Globus pallidus (tissue), 1 donor: ENCODE data around the gene TTC28.
"Not testable (repeated sequence)": the region's sequence is repeated elsewhere in the genome, so short reads cannot be mapped to it uniquely, and the experiment has no call there.

Experiments
- DNase-seq: peaks from one replicate; pipeline ENCODE4 v3.0.0-alpha.2; 2015; ENCODE audit warnings: low spot score

Gene TTC28

GRCh38 chr22:28183078-28183860 lies 496.4 kb downstream of the TTC28 start:
- no peak for DNase-seq

GRCh38 chr22:28180804-28181731 lies 498.6 kb downstream of the TTC28 start:
- no peak for DNase-seq

GRCh38 chr22:28179392-28179791 lies 500.2 kb downstream of the TTC28 start:
- DNase-seq: no peak

GRCh38 chr22:28175730-28176492 lies 503.7 kb downstream of the TTC28 start:
- no peak for DNase-seq

GRCh38 chr22:28174509-28174908 lies 505.1 kb downstream of the TTC28 start:
- no peak for DNase-seq

GRCh38 chr22:28172892-28173670 lies 506.6 kb downstream of the TTC28 start:
- no peak for DNase-seq

GRCh38 chr22:28171712-28172111 lies 507.9 kb downstream of the TTC28 start:
- DNase-seq: no peak

GRCh38 chr22:28171115-28171514 lies 508.5 kb downstream of the TTC28 start:
- peak; percentile 38 for DNase-seq

- DNase-seq: not testable (repeated sequence)
These were observed 510.3 kb downstream of the TTC28 start for GRCh38 chr22:28169314-28169713.

- DNase-seq: no peak
These were observed 523.8 kb downstream of the TTC28 start for GRCh38 chr22:28155808-28156207.

GRCh38 chr22:28154861-28155260 lies 524.8 kb downstream of the TTC28 start:
- DNase-seq: no peak

GRCh38 chr22:28151151-28151816 lies 528.4 kb downstream of the TTC28 start:
- DNase-seq: no peak

GRCh38 chr22:28148816-28149465 lies 530.7 kb downstream of the TTC28 start:
- no peak for DNase-seq

- no peak for DNase-seq
These were observed 532.2 kb downstream of the TTC28 start for GRCh38 chr22:28147401-28147800.

- peak; percentile 62 for DNase-seq
These were observed 533.0 kb downstream of the TTC28 start for GRCh38 chr22:28146401-28147314.

- DNase-seq: no peak
These were observed 535.5 kb downstream of the TTC28 start for GRCh38 chr22:28143961-28144745.

- DNase-seq: no peak
These were observed 536.3 kb downstream of the TTC28 start for GRCh38 chr22:28143241-28143865.
